Adrenal gland (tissue), 12 donors: Measurements from ENCODE around the gene TRIM52. TPM values are rescaled to one million over a fixed set of nuclear protein-coding genes. Genes with fewer than 3 reads are reported as not detected.

Experiments
- DNase-seq, 7 donors: peaks; one replicate each; pipeline ENCODE4 v3.0.0-alpha.2; 2019 to 2020
- H3K27ac ChIP-seq, 5 donors: fragments of 200-600 bp; sonication (generic) in 4 of 5; 1 replicate in 3 of 5; 2 replicates in 2 of 5; pipeline versions ENCODE4 v1.5.1 to v1.8.0; 2016 to 2020; ENCODE audit warnings: mild to moderate bottlenecking in 1 of 5
- H3K27me3 ChIP-seq: fragments of 200-600 bp; 2 replicates; pipeline ENCODE4 v1.8.0; 2021
- H3K36me3 ChIP-seq, 2 donors: fragments of 200-600 bp; replicated peaks in 1 of 2; 1 replicate in 1 of 2; 2 replicates in 1 of 2; pipeline versions ENCODE4 v1.5.1 to v1.8.0; 2018 to 2022
- H3K4me1 ChIP-seq, 2 donors: fragments of 200-600 bp; replicated peaks in 1 of 2; 1 replicate in 1 of 2; 2 replicates in 1 of 2; pipeline versions ENCODE4 v1.5.1 to v1.8.0; 2018 to 2021
- H3K4me3 ChIP-seq, 4 donors: fragments of 200-600 bp; sonication (generic) in 3 of 4; one replicate each; pipeline ENCODE4 v1.5.1; 2016 to 2018
- H3K9me3 ChIP-seq, 3 donors: fragments of 200-600 bp; sonication (generic) in 1 of 3; replicated peaks in 1 of 3; 1 replicate in 2 of 3; 2 replicates in 1 of 3; pipeline versions ENCODE4 v1.5.1 to v1.8.0; 2016 to 2021
- CTCF ChIP-seq, 6 experiments: fragments of 450-650 bp in 4 of 6; fragments of 200-600 bp in 2 of 6; sonication (generic) in 1 of 6; IDR thresholded peaks; 1 replicate in 5 of 6; 2 replicates in 1 of 6; pipeline versions ENCODE4 v1.5.1 to v1.8.0; 2016 to 2021; ENCODE audit warnings: antibody characterized with exemption in 6 of 6, mild to moderate bottlenecking in 2 of 6, moderate library complexity in 1 of 6
- POLR2A ChIP-seq, 2 donors: fragments of 450-650 bp; IDR thresholded peaks; one replicate each; pipeline ENCODE4 v1.6.1; 2017; ENCODE audit warnings: antibody characterized with exemption in 2 of 2, mild to moderate bottlenecking in 2 of 2, moderate library complexity in 1 of 2
- WGBS, 4 donors: extraction: QIAGEN DNeasy Blood & Tissue Kit in 2 of 4; methylation state at CpG; one replicate each; pipeline versions ENCODE4 v1.1.5 to v1.1.7; 2013 to 2017; 5-methylcytosine and 5-hydroxymethylcytosine counted together
- intact Hi-C, 2 donors: fragments of 100-400 bp; cut with DNase I; formaldehyde crosslinking; loops; one replicate each; pipeline versions ENCODE4 v1.14.1 to v1.15.0; 2022 to 2023
- polyA plus RNA-seq, 3 donors: library from polyadenylated mRNA; stranded (reverse); fragments of 200-250 nt in 2 of 3; fragments of 350-450 nt in 1 of 3; fragmentation: Illumina TruSeq in 1 of 3; extraction: RNeasy Lipid Tissue Mini Kit (QIAGEN cat#74804) in 1 of 3; gene quantifications; one replicate each; pipeline ENCODE4 v1.2.3, GENCODE V29; 2013 to 2014
- total RNA-seq, 9 donors: library from RNA; depleted of rRNA in 4 of 9; stranded (reverse); fragments of >200 nt in 4 of 9; fragments of 120-200 nt in 1 of 9; fragmentation: NEBNext Ultra II Directional in 1 of 9; extraction: Animal tissue kit (Norgen Biotek cat#: 25700) in 1 of 9; gene quantifications; one replicate each; pipeline versions ENCODE4 v1.1.0 to v1.2.4, GENCODE V29; 2013 to 2023
- donor health status: healthy with polysubstance abuse.
- donor health status: Bipolar disorder and iron deficiency.
- donor health status: DM: yes; HTN: yes; CAD: no.
- donor health status: DM: no; HTN: no; CAD: no.
- donor health status: DM: no; HTN: no; CAD: no.
- donor health status: DM: yes; HTN: yes; CAD: no.

The TRIM52 gene
- total and polyA plus RNA-seq, 12 donors = 7.8 to 23.9 (median 13.2) TPM

GRCh38 chr5:181230551-181230950, 30.4 kb downstream of the TRIM52 start:
- H3K27ac ChIP-seq = no peak overlapping the region
- peaks cover 0 to 55% of the 10 kb centered on the region in 2 donors for H3K36me3 ChIP-seq
- no peak for DNase-seq
- intact Hi-C loops = no loop called here
- no peaks in the 10 kb centered on the region for H3K27me3 ChIP-seq
- H3K4me1 ChIP-seq = no peaks in the 10 kb centered on the region
- 88 to 97% (median 92%) methylated on average over 6 of the region's 6 CpGs for WGBS, 4 donors
- H3K9me3 ChIP-seq = no peaks in the 10 kb centered on the region
- H3K4me3 ChIP-seq = no peak overlapping the region
- TF ChIP-seq CTCF (IDR thresholded peaks at IDR 0.05) (no peak), POLR2A (IDR thresholded peaks at IDR 0.05) (no peak)

GRCh38 chr5:181229996-181230395, 30.9 kb downstream of the TRIM52 start:
- WGBS, 4 donors = 89 to 98% (median 95%) methylated on average over 12 to 13 of the region's 13 CpGs
- intact Hi-C loops = no loop called here

GRCh38 chr5:181224390-181225229, 36.3 kb downstream of the TRIM52 start:
- WGBS, 4 donors = 69 to 76% (median 72%) methylated on average over 19 to 22 of the region's 22 CpGs
- Histone ChIP-seq H3K27me3 (no peaks in the 10 kb centered on the region), H3K27ac (peak overlapping the region in 1 of 5 donors; percentile 98), H3K4me1 (peaks cover 4 to 19% of the 10 kb centered on the region in 2 donors), H3K36me3 (peaks cover 0 to 13% of the 10 kb centered on the region in 2 donors), H3K4me3 (peak overlapping the region in 1 of 4 donors; percentile 87), H3K9me3 (no peaks in the 10 kb centered on the region)
- TF ChIP-seq POLR2A (IDR thresholded peaks at IDR 0.05) = no peak
- no peak for TF ChIP-seq CTCF (IDR thresholded peaks at IDR 0.05)
- DNase-seq = peak in 1 of 7 donors; percentile 42
- intact Hi-C loops = loop anchor here in 1 of 2 donors (2.0 to 5.0 kb wide), 2 partner anchors 14 to 37 kb away; no protein-coding TSS in a partner anchor

More at GRCh38 chr5:181229996-181230395, 30.9 kb downstream of the TRIM52 start:
- Histone ChIP-seq H3K36me3 (peaks cover 0 to 49% of the 10 kb centered on the region in 2 donors), H3K27ac (no peak overlapping the region), H3K4me3 (no peak overlapping the region), H3K9me3 (no peaks in the 10 kb centered on the region), H3K4me1 (peaks cover 0 to 4% of the 10 kb centered on the region in 2 donors), H3K27me3 (no peaks in the 10 kb centered on the region)
- TF ChIP-seq POLR2A (IDR thresholded peaks at IDR 0.05) = no peak
- TF ChIP-seq CTCF (IDR thresholded peaks at IDR 0.05) = no peak
- DNase-seq = peak in 1 of 7 donors; percentile 50

DNA sequence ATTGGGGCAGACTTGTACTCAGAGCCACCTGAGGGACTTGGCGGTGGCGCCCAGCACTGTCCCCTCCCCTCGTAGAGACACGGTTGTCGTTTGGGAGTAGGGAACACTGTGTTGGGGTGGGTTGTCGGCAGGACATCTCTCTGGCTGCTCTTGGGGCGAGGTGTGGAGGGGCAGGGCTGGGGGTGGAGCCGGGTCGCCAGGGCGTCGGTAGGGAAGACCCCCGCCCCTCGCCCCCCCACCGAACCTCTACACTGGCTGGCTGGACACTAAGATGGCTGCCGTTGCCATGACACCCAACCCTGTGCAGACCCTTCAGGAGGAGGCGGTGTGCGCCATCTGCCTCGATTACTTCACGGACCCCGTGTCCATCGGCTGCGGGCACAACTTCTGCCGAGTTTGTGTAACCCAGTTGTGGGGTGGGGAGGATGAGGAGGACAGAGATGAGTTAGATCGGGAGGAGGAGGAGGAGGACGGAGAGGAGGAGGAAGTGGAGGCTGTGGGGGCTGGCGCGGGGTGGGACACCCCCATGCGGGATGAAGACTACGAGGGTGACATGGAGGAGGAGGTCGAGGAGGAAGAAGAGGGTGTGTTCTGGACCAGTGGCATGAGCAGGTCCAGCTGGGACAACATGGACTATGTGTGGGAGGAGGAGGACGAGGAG, 37.1 kb downstream of the TRIM52 start:
- DNase-seq = peak in 5 of 7 donors; percentile 45 to 80 (median 55)
- 1 to 3% (median 2%) methylated on average over 11 to 31 of the region's 31 CpGs for WGBS, 4 donors
- peaks cover 0 to 10% of the 10 kb centered on the region in 2 donors for H3K36me3 ChIP-seq
- no peaks in the 10 kb centered on the region for H3K9me3 ChIP-seq
- H3K4me3 ChIP-seq = peak overlapping the region; percentile 7 to 87 (median 72)
- peak overlapping the region; percentile 74 to 98 (median 95) for H3K27ac ChIP-seq
- peaks cover 4 to 19% of the 10 kb centered on the region in 2 donors for H3K4me1 ChIP-seq
- H3K27me3 ChIP-seq = no peaks in the 10 kb centered on the region
- TF ChIP-seq CTCF (IDR thresholded peaks at IDR 0.05) = no peak
- no peak for TF ChIP-seq POLR2A (IDR thresholded peaks at IDR 0.05)
- intact Hi-C loops = loop anchor here (2.0 to 5.0 kb wide), 3 partner anchors 15 to 37 kb away; no protein-coding TSS in a partner anchor
